ENCODE data around the gene CCDC33.

DNA sequence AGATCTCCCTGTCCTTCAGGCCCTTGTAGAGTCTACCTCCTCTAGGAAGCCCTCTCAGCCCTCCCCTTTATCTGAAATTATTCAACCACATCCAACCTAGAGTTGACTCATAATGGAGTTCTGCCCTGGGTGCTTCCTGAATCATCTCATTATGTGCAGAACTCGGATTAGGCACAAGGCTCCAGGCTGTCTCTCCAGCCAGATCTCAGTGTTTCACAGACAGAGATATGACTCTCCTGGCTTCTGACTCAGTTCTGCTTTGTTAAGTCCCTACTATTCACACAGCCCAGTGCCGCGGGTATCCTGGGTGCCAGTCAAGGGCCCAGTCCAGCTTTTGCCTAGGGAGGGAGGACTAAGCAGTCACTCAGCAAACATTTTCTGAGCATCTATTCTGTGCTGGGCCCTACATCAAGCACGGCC, 42.8 kb upstream of the CCDC33 start:
- TF ChIP-seq, protein P1, sequence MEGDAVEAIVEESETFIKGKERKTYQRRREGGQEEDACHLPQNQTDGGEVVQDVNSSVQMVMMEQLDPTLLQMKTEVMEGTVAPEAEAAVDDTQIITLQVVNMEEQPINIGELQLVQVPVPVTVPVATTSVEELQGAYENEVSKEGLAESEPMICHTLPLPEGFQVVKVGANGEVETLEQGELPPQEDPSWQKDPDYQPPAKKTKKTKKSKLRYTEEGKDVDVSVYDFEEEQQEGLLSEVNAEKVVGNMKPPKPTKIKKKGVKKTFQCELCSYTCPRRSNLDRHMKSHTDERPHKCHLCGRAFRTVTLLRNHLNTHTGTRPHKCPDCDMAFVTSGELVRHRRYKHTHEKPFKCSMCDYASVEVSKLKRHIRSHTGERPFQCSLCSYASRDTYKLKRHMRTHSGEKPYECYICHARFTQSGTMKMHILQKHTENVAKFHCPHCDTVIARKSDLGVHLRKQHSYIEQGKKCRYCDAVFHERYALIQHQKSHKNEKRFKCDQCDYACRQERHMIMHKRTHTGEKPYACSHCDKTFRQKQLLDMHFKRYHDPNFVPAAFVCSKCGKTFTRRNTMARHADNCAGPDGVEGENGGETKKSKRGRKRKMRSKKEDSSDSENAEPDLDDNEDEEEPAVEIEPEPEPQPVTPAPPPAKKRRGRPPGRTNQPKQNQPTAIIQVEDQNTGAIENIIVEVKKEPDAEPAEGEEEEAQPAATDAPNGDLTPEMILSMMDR (IDR thresholded peaks at IDR 0.05; ENCODE audit: low read depth, low read length) = no peak
- TF ChIP-seq EZH2phosphoT487 (IDR thresholded peaks at IDR 0.05; ENCODE audit: low read depth) = no peak

All from OCI-LY3 (cell line).